Prostate gland (tissue), 2 donors: Measurements from ENCODE around the gene PTPN13. TPM values are rescaled to one million over a fixed set of nuclear protein-coding genes. Genes with fewer than 3 reads are reported as not detected.

Experiments used
- DNase-seq: peaks from one replicate; pipeline ENCODE4 v3.0.0-alpha.2; 2019; ENCODE audit warnings: low spot score
- H3K27ac ChIP-seq, 2 donors: fragments of 200-600 bp; sonication (generic); 2 replicates each; pipeline ENCODE4 v1.5.1; 2017 to 2019
- H3K27me3 ChIP-seq: fragments of 200-600 bp; sonication (generic); replicated peaks from 2 replicates; pipeline ENCODE4 v1.5.1; 2019; ENCODE audit not compliant: insufficient read depth
- H3K36me3 ChIP-seq, 2 donors: fragments of 200-600 bp; sonication (generic); 1 replicate in 1 of 2; 2 replicates in 1 of 2; pipeline versions ENCODE4 v1.5.1 to v1.8.1; 2017 to 2019
- H3K4me1 ChIP-seq: fragments of 200-600 bp; sonication (generic); replicated peaks from 2 replicates; pipeline ENCODE4 v1.5.1; 2019
- H3K4me3 ChIP-seq, 2 donors: fragments of 200-600 bp; sonication (generic); 2 replicates each; pipeline ENCODE4 v1.5.1; 2017 to 2019
- H3K9me3 ChIP-seq: fragments of 200-600 bp; sonication (generic); 2 replicates; pipeline ENCODE4 v1.5.1; 2017
- POLR2A ChIP-seq: fragments of 450-650 bp; IDR thresholded peaks from one replicate; pipeline ENCODE4 v1.6.1; 2016; ENCODE audit warnings: antibody characterized with exemption, mild to moderate bottlenecking
- POLR2AphosphoS5 ChIP-seq: sonication (generic); formaldehyde crosslinking; IDR thresholded peaks from one replicate; pipeline ENCODE4 v1.6.1; 2017; ENCODE audit warnings: antibody characterized with exemption
- WGBS: methylation state at CpG from one replicate; pipeline ENCODE4 v1.1.5; 2018; 5-methylcytosine and 5-hydroxymethylcytosine counted together
- intact Hi-C: fragments of 100-400 bp; cut with DNase I; formaldehyde crosslinking; loops from one replicate; pipeline ENCODE4 v1.14.2; 2022
- total RNA-seq, 2 donors: library from RNA; depleted of rRNA; stranded (reverse); fragments of >200 nt; gene quantifications; one replicate each; pipeline ENCODE4 v1.1.0, GENCODE V29; 2016
- TF ChIP-seq, protein P1 (sequence below), 4 experiments: fragments of 200-600 bp in 2 of 4; fragments of 450-650 bp in 2 of 4; sonication (generic) in 2 of 4; IDR thresholded peaks; 1 replicate in 3 of 4; 2 replicates in 1 of 4; pipeline ENCODE4 v1.5.1; 2016 to 2019; ENCODE audit warnings: antibody characterized with exemption in 4 of 4, mild to moderate bottlenecking in 2 of 4, moderate library complexity in 2 of 4

Gene PTPN13
- total RNA-seq, 2 donors from 2014 or later = 24.6 to 61.2 TPM

DNA sequence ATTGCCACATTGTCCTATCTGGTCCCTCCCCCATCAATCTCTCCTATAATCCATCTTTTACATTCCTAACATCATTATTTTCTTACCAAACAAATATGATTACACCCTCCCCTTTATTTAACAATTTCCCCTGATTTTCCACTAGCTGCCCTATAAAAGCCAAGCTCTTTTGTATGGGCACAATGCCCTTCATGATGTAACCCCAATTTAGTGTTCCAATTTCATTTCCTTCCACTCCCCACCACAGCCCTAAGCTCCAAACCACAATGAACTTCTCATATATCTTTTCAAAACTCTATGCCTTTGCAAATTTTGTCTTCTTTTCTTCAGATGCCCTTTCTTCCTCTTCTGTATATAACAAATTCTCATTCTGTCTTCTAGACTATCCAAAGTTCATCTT is 39.5 kb upstream of the PTPN13 start:
- no peak overlapping the region for H3K27ac ChIP-seq
- no peaks in the 10 kb centered on the region for H3K36me3 ChIP-seq
- no peak for DNase-seq
- H3K4me1 ChIP-seq = no peaks in the 10 kb centered on the region
- no peaks in the 10 kb centered on the region for H3K9me3 ChIP-seq
- intact Hi-C loops = no loop called here
- no peaks in the 10 kb centered on the region for H3K27me3 ChIP-seq
- TF ChIP-seq, protein P1, sequence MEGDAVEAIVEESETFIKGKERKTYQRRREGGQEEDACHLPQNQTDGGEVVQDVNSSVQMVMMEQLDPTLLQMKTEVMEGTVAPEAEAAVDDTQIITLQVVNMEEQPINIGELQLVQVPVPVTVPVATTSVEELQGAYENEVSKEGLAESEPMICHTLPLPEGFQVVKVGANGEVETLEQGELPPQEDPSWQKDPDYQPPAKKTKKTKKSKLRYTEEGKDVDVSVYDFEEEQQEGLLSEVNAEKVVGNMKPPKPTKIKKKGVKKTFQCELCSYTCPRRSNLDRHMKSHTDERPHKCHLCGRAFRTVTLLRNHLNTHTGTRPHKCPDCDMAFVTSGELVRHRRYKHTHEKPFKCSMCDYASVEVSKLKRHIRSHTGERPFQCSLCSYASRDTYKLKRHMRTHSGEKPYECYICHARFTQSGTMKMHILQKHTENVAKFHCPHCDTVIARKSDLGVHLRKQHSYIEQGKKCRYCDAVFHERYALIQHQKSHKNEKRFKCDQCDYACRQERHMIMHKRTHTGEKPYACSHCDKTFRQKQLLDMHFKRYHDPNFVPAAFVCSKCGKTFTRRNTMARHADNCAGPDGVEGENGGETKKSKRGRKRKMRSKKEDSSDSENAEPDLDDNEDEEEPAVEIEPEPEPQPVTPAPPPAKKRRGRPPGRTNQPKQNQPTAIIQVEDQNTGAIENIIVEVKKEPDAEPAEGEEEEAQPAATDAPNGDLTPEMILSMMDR (IDR thresholded peaks at IDR 0.05) = no peak
- no peak for TF ChIP-seq POLR2A
- TF ChIP-seq POLR2AphosphoS5 = no peak
- no peak overlapping the region for H3K4me3 ChIP-seq

DNA sequence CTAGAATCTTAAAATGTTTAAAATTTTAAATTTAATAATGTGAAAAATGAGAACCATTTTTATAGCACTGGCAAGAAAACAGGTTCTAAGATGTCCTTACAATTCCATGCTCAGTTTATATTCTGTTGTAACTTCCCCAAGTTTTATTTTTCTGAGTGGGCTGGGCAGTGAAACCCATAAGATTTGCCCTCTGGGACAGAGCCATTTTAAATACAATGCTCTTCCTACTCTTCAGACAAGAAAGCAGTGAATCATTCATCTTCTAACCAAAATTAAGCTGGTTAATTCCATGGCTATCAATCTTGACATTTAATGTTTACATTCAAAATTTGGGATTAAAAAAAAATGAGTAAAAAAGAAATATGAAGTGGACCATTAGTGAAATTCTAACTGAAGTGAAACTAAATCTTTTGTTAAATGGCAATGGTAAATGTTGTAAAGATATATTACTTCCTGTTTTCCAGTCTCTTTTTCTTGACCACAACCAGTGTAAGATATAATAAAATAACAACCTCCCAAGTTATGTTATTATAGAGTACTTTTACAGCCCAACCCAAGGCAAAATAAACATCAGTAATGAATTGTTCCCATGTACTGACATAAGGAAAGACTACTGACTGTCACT is 37.2 kb upstream of the PTPN13 start:
- DNase-seq = no peak
- Histone ChIP-seq H3K27me3 (no peaks in the 10 kb centered on the region), H3K4me1 (no peaks in the 10 kb centered on the region), H3K27ac (peak overlapping the region in 1 of 2 donors; percentile 19), H3K4me3 (no peak overlapping the region), H3K9me3 (no peaks in the 10 kb centered on the region), H3K36me3 (no peaks in the 10 kb centered on the region)
- TF ChIP-seq, protein P1 (IDR thresholded peaks at IDR 0.05) = no peak
- TF ChIP-seq POLR2A = no peak
- no peak for TF ChIP-seq POLR2AphosphoS5
- intact Hi-C loops = no loop called here

DNA sequence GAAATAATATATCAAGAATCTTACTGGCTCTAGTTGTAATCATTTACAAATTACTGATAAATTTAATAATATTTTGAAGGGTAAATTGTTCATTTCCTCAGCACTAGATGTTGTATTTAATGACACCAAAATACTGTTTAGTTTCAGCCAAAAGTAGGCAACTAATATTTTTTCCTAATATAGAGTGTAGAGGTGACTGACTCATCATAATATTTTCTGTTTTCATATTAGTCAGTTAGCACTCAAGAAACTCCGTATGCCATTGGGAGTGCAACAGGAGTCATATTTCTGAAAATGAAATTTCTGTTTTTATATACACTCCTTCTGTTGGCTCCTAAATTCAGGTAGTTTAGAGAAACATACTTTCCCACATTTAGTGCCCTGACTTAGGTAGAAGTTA is 36.6 kb upstream of the PTPN13 start:
- no peaks in the 10 kb centered on the region for H3K4me1 ChIP-seq
- DNase-seq = no peak
- H3K9me3 ChIP-seq = no peaks in the 10 kb centered on the region
- 63% methylated on average over 1 of the region's 1 CpG for WGBS
- no peaks in the 10 kb centered on the region for H3K27me3 ChIP-seq
- H3K4me3 ChIP-seq = no peak overlapping the region
- no peak for TF ChIP-seq POLR2AphosphoS5
- no peak for TF ChIP-seq POLR2A
- TF ChIP-seq, protein P1 (IDR thresholded peaks at IDR 0.05) = no peak
- H3K36me3 ChIP-seq = no peaks in the 10 kb centered on the region
- intact Hi-C loops = no loop called here
- no peak overlapping the region for H3K27ac ChIP-seq

DNA sequence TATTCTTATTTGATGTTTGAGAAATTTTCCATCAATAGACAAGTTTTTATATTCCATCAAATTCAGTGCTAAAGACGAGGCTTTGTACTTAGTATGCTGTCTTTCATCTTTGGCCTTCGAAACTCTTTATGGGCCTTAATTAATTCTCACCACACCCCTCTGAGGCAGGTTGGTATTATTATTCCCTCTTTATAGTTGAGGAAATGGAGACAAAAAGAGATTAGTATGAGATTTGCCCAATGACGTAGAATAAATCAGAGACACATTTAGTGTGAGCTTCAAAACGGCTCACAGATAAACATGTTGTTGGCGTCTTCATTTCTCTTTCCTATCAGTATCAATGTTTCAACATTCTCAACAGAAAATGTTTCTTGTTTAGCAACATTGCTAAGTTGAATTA is 35.9 kb upstream of the PTPN13 start:
- DNase-seq = no peak
- TF ChIP-seq, protein P1 (IDR thresholded peaks at IDR 0.05) = no peak
- TF ChIP-seq POLR2A (no peak), POLR2AphosphoS5 (no peak)
- Histone ChIP-seq H3K9me3 (no peaks in the 10 kb centered on the region), H3K4me3 (no peak overlapping the region), H3K27me3 (no peaks in the 10 kb centered on the region), H3K36me3 (no peaks in the 10 kb centered on the region), H3K27ac (no peak overlapping the region), H3K4me1 (no peaks in the 10 kb centered on the region)
- intact Hi-C loops = no loop called here
- whole genome bisulfite sequencing = 85% methylated on average over 5 of the region's 5 CpGs

DNA sequence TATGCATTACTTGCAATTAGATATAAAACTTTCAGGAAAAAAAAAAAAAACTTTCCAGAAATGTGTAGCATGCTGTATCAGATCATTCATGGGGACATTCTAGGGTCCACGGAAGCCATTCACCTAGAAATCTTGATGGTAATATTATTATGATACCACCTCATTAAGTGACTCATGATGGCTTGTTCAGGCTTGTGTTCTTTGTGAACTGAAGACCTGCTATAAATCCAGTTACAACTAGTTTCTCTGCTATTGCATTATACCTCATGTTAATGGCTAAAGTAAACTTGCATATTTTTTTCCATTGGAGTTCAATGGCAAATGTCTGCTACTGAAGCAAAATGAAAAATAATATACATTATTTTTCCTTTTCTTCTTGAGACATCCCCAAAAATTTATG is 35.3 kb upstream of the PTPN13 start:
- no peaks in the 10 kb centered on the region for H3K36me3 ChIP-seq
- TF ChIP-seq POLR2AphosphoS5 = peak; percentile 59
- TF ChIP-seq, protein P1 (IDR thresholded peaks at IDR 0.05) = no peak
- no peak overlapping the region for H3K4me3 ChIP-seq
- no peaks in the 10 kb centered on the region for H3K4me1 ChIP-seq
- H3K9me3 ChIP-seq = no peaks in the 10 kb centered on the region
- 56% methylated on average over 1 of the region's 1 CpG for WGBS
- H3K27ac ChIP-seq = no peak overlapping the region
- DNase-seq = peak; percentile 11
- H3K27me3 ChIP-seq = no peaks in the 10 kb centered on the region
- intact Hi-C loops = no loop called here
